HEK293T (cell line): ENCODE measurements around the gene LTBP4.

Source experiments
- FOXK2 ChIP-seq: fragments of 450-650 bp; IDR thresholded peaks from 2 replicates; pipeline ENCODE4 v1.6.1; 2016; ENCODE audit warnings: mild to moderate bottlenecking
- NFRKB ChIP-seq: fragments of 450-650 bp; IDR thresholded peaks from 2 replicates; pipeline ENCODE4 v1.6.1; 2016; ENCODE audit warnings: mild to moderate bottlenecking, moderate library complexity

DNA sequence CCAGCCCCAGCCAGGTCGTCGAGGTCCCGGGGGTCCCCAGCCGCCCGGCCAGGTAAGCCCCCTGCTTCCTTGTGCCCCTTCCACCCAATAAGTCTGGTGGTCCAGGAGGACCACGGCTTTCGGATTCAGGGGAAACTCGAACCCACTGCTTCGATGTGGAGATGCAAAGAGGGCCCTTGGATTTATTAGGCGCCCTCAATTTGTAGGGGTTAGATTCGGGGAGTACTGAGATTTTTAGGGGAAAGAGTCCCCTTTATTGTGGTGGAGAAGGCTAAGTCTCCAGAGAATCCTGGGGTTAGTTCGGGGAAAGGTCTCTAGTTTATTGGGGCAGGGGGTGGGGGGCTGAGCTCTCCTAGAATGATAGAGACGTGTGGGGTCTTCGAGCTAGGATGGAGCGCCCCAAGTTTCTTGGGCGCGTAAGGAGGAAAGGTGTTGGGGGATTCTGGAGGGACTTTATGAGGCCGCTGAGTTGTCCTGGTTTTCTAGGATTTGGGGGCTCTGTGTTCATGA, 3.8 kb upstream of the LTBP4 start:
- TF ChIP-seq FOXK2 (no peak), NFRKB (no peak)
